Activated naive CD4-positive, alpha-beta T cell (primary cell): ENCODE data around the gene PPL.

Experiments
- DNase-seq, 4 experiments: peaks; one replicate each; lab custom pipeline; 2025; lab: John Stamatoyannopoulos, UW

The PPL gene

DNA sequence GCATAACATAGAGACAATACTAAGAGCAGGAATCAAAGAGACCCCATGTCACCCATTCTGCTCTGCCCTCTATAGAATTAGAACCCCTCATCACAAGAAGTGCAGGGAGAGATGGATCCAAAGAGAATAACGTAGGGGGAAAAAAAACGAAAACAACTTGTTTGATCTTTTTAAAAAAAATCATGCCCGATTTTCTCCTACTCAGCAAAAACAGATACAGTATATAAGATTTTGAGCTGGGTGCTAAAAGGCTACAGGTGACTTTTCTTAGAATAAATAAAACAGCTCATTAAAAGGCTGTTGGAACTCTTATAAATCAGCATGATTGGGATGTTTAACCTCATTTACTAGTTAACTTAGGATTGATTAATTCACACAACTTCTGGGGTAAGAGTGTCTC lies 72.2 kb downstream of the PPL start:
- no peak for DNase-seq

DNA sequence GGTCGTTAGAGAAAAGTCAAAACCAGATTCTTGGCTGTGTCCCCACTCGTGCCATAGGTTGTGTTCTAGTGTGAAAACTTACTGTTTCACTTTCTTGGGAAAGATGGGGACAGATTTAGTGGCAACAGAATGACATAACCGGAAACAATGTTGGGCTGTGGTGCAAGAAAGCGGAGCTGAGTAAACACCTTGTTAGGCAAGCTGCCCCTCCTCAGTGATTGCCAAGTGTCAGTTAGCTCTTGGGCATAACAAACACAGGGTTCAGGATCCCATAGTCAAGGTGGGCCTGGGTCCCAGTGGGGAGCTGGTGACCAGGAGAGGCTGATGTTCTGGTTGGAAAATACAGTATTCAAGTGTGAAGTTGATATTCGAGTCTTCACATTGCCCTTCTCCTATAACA lies 74.3 kb downstream of the PPL start:
- no peak for DNase-seq

DNA sequence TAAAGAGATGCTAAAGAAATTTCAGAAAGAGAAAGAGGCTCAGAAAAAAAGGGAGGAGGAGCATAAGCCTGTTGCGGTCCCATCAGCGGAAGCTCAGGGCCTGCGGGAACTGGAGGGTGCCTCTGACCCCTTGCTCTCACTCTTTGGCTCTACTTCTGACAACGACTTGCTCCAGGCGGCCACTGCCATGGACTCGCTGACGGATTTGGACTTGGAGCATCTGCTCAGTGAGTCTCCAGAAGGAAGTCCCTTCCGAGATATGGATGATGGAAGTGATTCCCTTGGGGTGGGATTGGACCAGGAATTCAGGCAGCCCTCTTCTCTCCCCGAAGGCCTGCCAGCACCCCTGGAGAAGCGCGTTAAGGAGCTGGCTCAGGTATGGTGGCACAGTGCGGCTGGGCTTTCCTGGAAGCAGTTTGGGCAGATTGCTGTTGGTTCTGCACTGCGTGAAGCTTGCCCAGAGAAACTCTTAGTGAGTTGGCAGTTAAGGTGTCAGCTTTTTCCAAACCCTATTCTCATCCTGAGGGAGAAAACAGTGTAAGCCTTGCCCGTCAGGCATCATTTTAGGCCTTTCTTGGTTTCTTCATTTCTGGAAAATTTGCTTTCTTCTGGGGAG lies 76.1 kb downstream of the PPL start:
- DNase-seq, result no peak

DNA sequence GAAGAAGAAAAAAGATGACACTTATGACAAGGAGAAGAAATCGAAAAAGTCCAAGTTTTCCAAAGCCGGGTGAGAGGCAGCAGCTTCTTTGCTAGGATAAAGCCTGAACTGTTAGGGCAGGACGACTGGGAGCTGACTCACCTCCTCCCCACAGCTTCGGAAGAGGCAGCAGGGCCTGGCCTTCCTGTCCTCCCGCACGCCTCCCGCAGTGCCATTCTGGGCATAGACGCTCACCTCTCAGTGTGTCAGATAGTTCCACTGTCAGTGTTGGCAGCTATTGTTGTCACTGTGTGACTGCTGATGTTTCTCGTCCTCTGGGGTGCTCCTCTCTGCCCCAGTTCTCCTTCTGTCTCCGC lies 77.1 kb downstream of the PPL start:
- DNase-seq, result no peak

DNA sequence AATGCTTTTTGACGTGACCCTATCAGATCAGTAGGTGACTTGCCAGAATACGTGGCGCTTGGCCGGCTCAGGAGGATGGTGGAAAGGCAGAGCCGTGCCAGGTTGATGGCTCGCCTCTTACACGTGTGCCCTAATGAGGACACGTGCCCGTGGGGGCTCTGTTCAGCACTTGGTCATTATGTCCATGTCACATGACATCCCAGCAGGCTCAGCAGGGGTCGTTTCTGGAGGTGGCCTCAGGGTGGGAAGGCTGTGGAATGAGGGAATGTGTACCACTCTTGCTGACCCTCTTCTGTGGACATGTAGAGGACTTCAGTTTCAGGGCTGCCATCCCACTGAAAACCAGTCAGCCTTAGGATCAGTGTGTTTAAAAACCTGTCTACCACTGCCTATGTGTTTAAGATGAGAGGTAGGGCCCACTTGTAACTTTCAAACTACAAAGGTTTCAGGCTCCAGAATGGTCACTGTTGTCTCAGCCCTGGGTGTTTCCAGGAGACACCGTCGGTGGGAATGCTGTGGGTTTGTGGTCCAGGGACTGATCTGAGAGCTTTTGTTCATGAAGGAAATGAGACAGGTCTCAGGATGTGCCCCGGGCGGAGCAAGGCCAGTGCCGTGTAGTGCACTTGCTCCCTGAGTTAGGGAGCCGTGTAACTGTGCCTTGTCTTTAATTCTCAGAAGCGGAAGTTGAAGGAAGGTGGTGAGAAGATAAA lies 77.6 kb downstream of the PPL start:
- no peak for DNase-seq

DNA sequence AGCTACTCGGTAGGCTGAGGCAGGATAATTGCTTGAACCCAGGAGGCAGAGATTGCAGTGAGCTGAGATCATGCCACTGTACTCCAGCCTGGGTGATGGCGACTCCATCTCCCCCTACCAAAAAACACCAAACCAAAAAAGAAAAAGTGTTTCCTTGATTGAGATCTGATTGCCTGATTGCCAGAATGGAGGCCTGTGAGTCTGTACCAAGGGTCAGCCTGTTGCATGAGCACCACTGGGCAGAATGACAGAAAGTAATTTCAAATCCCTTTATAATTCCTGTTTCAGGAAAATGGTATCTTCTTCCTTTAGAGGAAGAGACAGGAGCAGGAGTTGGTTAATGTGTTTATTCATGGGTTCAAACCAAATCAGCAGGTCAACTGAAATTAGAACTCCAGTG lies 81.1 kb downstream of the PPL start:
- DNase-seq, result no peak

DNA sequence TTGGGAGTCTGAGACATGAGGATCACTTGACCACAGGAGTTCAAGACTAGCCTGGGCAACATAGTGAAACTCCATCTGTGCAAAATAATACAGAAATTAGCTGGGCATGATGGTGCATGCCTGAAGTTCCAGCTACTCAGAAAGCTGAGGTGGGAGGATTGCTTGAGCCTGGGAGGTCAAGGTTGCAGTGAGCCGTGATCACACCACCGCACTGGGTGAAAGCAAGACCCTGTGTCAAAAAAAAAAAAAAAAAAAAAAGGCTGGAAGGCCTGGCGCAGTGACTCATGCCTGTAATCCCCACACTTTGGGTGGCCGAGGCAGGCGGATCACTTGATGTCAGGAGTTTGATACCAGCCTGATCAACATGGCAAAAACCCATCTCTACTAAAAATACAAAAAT lies 81.6 kb downstream of the PPL start:
- DNase-seq, result no peak

DNA sequence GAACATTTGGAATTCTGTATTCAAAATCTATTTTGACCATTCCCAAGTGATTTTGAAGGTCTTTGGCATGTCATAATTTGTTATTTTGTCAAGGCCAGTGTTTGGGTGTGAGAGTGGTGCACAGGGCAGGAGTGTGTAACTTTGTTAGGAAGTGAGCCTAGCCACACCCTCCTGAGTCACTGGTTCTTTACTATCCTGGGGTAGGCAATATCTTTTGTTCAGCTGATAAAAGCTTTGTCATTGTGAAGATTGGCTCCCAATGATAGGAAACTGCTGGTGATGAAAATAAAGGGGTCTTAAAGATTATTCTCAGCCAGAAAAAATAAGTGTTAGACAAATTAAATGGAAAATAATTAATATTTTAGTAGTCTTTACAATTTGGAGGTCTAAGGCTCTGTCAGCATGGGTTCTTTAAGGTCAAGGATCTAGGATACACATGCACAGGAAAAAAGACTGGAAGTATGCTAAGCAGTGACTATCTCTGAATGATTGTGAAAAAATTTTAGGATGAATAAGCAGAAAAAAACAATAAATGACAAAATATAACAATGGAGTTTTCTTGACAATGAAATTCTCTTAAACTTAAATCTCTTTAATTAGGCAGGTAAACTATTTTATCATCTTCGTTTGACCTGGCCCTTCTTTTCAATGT lies 84.6 kb downstream of the PPL start:
- no peak for DNase-seq

DNA sequence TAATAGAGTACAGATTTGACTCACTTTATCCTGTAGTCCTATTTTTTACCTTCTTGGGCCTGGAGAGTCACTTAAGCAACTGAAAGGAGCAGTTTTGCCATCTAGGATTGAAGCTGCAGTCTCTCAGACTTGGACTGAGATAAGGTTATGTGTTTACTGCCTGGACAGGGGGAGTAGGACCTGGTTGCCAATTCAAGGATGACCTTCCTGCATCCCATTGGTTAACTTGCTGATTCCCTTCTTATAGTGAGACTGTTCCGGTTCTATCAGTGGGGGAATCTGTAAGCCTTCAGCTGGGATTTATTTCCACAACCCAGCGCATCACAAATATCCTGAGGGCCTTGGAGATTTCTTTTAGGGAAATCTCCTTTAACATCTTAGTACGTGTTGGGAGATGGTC lies 86.7 kb downstream of the PPL start:
- DNase-seq, result no peak

DNA sequence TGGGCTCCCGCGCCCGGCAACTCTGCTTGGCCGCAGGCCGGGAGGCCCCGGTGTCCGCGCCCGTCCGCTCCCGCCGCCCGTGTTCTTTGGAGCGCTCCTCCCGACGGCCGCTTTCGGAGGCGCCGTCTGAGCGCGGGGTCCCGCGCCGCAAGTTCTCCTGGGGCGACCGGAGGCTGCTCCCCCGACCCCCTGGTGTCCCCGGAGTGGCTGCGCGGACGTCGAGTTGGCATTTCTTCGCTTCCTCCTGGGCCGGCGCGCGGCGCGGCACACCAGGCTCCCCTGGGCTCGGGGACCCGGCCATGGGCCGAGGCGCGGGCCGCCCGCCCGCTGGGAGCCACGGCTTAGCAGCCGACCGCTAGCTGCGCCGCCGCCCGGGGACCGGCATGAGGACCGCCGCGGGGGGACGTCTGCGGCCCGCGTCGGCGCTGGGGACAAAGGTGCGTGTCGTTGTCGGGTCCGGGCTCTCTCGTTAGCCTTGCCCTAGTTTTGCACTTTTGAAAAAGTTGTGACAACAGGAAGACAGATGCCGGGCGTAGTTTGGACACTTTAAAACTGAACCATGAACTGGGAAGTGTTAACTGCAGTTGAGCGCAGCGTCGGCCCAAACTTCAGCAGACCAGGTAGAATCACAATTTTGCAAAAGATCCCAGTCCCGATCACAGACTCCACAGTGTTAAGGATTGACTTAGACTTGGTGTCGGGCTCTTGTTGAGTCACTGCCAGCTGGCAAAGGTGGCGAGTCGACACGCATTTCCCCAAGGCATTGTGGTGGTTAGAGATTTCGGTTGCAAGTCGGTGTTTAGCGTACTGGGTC lies 89.0 kb downstream of the PPL start:
- DNase-seq, result peak in 1 of 4 experiments; percentile 25

DNA sequence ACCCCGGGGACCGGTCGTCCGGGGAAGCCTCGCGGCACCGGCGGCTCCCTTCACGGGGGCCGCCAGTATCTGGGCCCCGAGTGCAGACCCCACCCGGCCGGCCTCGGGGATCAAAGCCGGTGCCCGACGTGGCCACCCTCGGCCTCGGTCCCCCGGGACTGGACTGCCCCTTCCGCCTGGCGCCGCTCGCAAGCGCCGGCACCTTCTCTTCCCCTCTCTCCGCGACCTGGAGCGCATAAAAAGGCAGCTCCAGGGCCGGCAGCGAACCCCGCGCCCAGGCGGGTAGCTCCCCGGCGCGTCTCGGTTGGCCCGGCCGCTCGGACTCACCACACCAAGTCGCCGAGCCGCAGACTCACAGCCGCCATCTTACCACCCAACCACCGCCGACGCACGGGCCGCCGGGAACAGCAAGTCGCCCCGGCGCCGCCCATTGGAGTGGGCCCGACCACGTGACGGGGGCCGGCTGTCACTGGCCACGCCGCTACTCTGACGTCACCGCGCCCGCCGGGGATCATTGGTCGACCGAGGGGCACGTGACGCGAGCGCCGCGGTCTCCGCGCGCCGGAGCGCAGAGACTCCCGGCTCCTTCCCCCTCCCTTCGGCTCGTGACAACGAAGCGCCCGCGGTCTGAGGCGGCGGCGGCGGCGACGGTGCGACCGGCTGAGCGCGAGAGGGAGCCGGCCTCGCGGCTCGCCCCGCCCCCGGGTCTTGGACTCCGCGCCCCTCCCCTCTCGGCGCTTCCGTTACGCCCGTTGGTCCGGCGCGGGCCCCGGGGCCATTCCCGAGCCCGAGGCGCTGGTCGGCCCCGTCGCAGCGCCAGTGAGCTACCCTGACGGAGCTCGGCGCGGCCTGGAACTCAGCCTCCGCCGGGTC lies 89.8 kb downstream of the PPL start, which contains the start of the genes GLYR1 and UBN1:
Gene GLYR1 (minus strand): TSS at position 388 of the 873 bp plus-strand sequence. CDS start 23 bp downstream, at position 365.
Gene UBN1 (plus strand): TSS at position 581 of the 873 bp plus-strand sequence. CDS start 5,437 bp downstream, outside the sequence.
- peak; percentile 97 to 99 (median 98) for DNase-seq

DNA sequence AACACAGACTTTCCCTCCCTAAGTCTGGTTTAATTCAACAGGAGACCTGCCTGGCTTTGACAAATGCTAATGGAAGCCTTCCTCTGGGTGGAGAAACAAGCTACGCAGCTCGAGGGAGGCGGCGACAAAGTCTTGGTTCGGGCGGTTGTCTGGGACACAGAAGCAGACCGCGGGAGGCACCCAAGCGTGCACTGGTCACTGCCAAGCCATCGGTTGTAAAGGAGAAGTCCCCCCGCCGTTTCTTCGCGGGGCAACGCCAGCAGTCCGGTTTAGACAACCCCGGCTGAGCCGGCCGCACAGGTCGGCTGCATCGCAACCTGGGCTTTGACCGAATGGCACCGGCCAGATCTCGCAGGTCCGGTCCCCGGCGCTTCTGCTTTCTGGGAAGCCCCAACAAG lies 90.4 kb downstream of the PPL start:
- DNase-seq, result no peak

DNA sequence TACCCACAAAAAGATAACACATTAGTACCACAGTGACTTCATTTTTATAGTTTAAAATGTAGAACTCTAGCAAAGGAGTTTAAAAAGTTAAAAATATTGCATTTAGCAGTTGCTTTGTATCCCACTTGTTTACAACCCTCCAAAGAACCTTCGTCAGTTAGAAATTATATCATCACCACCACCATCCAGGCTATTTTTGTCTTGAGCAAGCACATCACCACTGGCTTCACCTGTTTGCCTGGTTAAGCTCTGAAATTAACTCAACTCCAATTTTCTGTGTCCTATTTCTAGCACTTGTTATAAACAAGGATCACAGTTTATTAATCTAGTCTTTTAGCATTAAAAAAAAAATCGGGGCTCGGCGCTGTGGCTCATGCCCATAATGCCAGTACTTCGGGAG lies 96.0 kb downstream of the PPL start:
- DNase-seq, result no peak

DNA sequence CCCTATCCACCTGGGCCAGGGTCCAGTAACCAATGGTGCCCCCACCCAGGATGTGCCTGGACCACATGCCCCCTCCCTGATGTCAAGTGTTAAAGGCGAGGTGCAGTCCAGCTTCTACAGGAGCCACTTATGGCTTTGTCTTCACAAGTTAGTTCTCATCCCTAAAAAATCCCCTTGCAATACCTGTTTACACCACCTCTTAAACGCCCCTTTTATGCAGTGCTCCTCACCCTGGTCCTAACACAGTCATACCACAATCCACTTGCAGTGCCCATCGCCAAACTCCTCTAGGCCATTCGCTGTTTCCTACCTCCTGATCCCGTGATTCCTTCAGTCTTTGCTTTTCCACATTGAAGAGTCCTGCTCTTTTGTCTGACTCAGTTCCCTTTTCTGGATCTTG lies 97.0 kb downstream of the PPL start:
- DNase-seq, result no peak

DNA sequence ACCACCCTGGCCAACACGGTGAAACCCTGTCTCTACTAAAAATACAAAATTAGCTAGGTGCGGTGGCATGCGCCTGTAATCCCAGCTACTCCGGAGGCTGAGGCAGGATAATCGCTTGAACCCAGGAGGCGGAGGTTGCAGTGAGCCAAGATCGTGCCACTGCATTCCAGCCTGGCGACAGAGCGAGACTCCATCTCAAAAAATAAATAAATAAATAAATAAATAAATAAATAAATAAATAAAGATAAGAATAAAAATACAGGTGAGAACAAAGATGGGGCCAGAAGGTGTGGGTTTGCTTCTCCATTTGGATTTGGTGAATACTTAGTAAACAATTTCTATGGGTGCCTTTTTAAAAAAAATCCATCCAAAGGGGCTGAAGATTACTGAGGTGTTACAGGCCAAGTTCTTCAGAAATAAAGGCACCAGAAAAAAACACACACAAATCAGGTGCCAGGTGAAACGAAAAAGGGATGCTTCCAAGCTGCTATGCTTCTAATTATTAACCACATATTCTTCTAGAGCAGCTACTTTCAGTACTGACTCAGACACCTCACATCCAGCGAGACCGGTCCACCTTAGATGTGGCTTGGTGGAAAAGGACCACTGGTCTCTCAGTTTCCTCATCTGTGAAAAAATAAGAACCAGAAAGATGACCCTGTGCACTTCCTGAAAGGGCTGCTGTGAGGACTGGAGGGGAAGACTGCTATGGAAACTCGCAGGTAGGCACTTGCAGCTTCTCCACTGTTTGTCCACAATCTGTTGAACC lies 99.0 kb downstream of the PPL start:
- no peak for DNase-seq

DNA sequence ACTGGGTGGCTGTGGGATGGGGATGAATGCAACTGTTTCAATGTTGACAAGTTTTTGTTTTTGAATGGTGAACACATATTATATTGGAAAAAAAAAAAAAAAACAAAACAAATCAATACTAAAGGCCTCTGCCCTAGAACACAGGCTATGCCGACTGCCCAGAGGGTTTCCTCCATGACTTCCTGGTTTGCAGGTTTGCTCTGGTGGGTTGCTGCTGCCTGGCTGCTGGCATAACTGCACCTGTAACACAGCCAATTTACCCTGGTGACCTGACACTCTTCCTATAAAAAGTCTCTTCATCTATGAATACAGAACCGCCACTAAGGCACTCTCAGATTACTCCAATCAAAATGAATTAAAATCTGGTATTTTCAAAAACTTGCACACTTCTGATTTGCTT lies 100.2 kb downstream of the PPL start:
- DNase-seq, result no peak

DNA sequence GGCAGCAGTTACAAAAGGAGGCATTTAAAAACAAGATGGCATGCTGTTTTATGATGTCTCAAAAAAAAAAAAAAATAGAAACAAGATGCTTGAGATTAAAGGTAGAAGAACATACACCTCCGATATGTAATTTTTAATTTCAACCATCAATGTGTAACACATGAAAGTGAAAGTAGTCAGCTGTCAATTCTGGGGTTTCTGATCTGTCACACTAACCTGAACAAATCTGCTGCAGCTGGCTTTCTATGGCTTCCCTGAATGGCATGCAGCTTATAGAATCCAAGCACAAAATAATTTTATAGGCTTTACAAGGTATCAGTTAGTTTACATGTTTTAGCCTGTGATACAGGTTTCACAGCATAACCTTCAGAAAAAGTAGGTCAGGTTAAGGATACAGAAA lies 103.4 kb downstream of the PPL start:
- DNase-seq, result no peak

DNA sequence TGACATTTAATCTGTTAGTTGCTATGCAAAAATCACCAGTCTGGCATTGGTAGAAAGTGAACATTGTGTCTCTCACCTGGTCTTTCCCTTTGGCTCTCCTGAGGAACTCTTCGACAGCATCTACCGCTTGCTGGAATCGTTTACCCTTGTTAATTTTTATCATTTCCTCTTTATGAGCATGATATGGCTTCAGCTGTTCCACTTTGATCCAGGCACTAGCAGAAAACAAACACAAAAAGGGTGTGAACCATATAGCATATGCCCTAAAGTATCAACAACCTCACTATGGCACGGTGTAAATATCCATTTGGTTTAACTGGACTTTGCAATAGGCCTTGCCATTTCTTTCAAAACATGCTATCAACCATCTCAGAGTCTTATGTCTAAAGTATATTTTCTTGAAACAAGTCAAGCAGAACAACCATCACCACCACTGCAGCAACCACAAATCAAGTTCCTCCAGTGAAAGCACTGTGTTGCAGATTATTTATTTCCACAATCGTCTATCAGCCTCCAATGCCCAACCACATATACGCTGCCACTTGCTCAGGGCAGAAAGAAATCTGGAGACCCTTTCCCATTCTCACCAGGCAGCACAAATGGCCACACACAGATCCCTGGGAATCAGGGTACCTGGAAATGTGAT lies 104.1 kb downstream of the PPL start:
- DNase-seq, result no peak
